RWPE2 (cell line): ENCODE data around the gene PGAP2.

Experiments
- ATAC-seq: fragments of 200-7000 bp; cut with Tn5 transposase; 3 replicates; pipeline ENCODE4 v1.9.1; 2021; ENCODE audit warnings: low read depth
- DNase-seq: peaks from one replicate; pipeline ENCODE4 v3.0.0-alpha.2; 2020; ENCODE audit warnings: low spot score
- H3K27ac ChIP-seq: fragments of 450-650 bp; 2 replicates; pipeline ENCODE4 v1.5.1; 2017; ENCODE audit warnings: mild to moderate bottlenecking; ENCODE audit not compliant: poor library complexity, severe bottlenecking
- H3K27me3 ChIP-seq: fragments of 250-450 bp; sonication (Bioruptor Pico); 2 replicates; pipeline ENCODE4 v1.5.1; 2021; ENCODE audit warnings: mild to moderate bottlenecking, moderate library complexity; ENCODE audit not compliant: insufficient read depth, poor library complexity, severe bottlenecking
- H3K36me3 ChIP-seq: fragments of 250-450 bp; sonication (Bioruptor Pico); 2 replicates; pipeline ENCODE4 v1.5.1; 2020; ENCODE audit warnings: low read depth, mild to moderate bottlenecking, moderate library complexity
- H3K4me1 ChIP-seq: fragments of 250-450 bp; sonication (Bioruptor Pico); 2 replicates; pipeline ENCODE4 v1.5.1; 2021; ENCODE audit warnings: mild to moderate bottlenecking, moderate library complexity; ENCODE audit not compliant: insufficient read depth, poor library complexity, severe bottlenecking
- H3K4me3 ChIP-seq: fragments of 250-450 bp; sonication (Bioruptor Pico); 2 replicates; pipeline ENCODE4 v1.5.1; 2021; ENCODE audit warnings: mild to moderate bottlenecking, moderate library complexity; ENCODE audit not compliant: severe bottlenecking
- H3K9me3 ChIP-seq: fragments of 250-450 bp; sonication (Bioruptor Pico); 2 replicates; pipeline ENCODE4 v1.5.1; 2021; ENCODE audit warnings: mild to moderate bottlenecking, moderate library complexity; ENCODE audit not compliant: severe bottlenecking
- TF ChIP-seq, protein P1 (sequence below): fragments of 450-650 bp; IDR thresholded peaks from one replicate; pipeline ENCODE4 v1.5.1; 2017; ENCODE audit warnings: mild to moderate bottlenecking, moderate library complexity; ENCODE audit not compliant: poor library complexity, severe bottlenecking

Gene PGAP2

DNA sequence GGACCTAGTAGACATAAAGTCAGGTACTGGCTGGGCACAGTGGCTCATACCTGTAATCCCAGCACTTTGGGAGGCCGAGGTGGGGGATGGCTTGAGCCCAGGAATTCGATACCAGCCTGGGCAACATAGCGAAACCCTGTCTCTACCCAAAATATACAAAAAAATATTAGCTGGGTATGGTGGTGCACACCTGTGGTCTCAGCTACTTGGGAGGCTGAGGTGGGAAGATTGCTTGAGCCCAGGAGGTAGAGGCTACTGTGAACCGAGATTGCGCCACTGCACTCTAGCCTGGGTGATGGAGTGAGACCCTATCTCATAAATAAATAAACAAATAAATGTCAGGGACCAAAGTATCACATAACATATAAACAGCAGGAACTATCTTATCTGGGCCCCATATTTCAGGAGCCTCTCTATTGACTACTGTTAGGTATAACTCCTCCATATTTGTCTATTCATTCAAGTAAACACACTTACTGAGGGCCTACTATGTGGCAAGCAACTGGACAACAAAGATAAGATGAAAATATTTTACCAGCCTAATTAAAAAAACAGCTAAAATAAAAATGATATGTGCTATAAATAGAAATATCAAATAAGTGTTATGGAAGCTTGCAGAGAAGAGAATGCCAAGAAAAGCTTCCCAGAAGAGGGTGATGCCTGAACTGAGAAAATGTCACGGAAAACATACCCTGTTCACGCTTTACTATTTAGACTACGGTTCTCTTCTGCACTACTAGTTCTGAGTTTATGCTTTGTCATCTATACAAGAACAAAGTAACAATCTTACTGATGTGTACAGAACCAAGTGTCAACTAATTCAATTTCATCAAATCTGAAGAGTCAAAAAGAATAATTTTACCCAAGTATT lies 13.0 kb upstream of the PGAP2 start:
- Histone ChIP-seq H3K36me3 (peaks cover 52% of the 10 kb centered on the region), H3K4me3 (peak overlapping the region; percentile 93), H3K4me1 (peaks cover 9% of the 10 kb centered on the region), H3K9me3 (no peaks in the 10 kb centered on the region), H3K27me3 (no peaks in the 10 kb centered on the region), H3K27ac (no peak overlapping the region)
- ATAC-seq = no peak
- DNase-seq = no peak
- TF ChIP-seq, protein P1, sequence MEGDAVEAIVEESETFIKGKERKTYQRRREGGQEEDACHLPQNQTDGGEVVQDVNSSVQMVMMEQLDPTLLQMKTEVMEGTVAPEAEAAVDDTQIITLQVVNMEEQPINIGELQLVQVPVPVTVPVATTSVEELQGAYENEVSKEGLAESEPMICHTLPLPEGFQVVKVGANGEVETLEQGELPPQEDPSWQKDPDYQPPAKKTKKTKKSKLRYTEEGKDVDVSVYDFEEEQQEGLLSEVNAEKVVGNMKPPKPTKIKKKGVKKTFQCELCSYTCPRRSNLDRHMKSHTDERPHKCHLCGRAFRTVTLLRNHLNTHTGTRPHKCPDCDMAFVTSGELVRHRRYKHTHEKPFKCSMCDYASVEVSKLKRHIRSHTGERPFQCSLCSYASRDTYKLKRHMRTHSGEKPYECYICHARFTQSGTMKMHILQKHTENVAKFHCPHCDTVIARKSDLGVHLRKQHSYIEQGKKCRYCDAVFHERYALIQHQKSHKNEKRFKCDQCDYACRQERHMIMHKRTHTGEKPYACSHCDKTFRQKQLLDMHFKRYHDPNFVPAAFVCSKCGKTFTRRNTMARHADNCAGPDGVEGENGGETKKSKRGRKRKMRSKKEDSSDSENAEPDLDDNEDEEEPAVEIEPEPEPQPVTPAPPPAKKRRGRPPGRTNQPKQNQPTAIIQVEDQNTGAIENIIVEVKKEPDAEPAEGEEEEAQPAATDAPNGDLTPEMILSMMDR = no peak

DNA sequence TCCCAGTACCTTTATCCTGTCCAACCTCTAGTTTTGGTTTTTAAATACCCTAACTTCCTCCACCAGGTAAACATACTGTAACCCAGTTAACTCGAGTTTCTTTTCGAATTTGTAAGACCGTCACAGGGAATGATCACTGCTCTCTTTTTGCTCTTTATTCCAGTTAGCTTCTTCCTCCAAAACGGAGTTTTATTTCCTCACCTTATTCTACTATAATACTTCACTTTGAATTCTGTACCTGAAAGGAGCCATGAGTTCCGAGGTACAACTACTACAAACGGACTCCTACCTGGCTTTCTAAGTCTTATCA lies 12.4 kb upstream of the PGAP2 start:
- H3K4me3 ChIP-seq = peak overlapping the region; percentile 93
- no peak overlapping the region for H3K27ac ChIP-seq
- no peaks in the 10 kb centered on the region for H3K9me3 ChIP-seq

DNA sequence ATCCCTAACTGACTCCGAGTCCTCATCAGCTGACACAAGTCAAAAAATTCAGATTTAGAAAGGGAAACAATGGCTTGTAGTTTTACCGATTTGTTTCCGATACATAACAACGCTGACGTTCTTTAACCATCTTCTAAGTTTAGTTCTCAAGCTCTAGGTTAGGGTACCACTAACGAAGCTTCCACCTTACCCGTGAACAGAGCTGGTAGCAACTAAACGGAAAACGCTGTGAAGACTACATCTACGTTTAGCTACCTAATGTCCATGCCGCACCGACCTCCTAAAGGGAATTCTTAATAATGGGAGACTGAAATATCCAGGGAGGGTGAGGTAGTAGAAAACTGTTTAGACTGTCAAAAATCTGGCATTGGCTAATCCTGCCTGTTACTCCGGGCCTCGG lies 12.0 kb upstream of the PGAP2 start:
- no peaks in the 10 kb centered on the region for H3K9me3 ChIP-seq

More for the DNA sequence above, 12.4 kb upstream of the PGAP2 start:
- TF ChIP-seq, protein P1 = no peak
- ATAC-seq (no peak), DNase-seq (no peak)
- H3K36me3 ChIP-seq = peaks cover 46% of the 10 kb centered on the region
- H3K4me1 ChIP-seq = peaks cover 9% of the 10 kb centered on the region
- H3K27me3 ChIP-seq = no peaks in the 10 kb centered on the region

DNA sequence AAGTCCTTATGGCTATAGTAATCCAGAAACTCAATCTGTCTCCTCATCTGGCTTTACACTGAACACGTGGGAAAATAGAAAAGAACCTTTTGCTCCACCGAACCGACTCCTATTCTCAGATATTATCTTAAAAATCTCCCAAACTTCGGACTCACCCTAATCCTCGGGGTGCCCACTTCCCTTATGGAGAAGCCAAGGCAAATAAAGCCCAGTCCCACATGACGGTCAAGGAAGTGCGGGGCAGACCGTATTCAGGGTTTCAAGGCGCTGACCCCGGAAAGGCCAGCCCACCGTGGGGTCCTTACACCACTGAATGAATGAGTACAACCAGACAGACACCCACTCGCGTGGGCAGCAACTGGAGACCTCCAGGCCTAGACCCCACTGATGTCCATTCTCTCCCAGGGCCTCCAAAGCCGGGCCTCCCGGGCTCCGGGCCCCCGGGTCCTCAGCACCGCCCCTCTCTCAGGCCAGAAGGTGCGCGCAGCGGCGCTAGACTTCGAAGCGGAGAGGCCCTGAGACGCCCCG lies 11.5 kb upstream of the PGAP2 start:
- H3K9me3 ChIP-seq = no peaks in the 10 kb centered on the region
- no peak for DNase-seq

More for the DNA sequence above, 12.0 kb upstream of the PGAP2 start:
- DNase-seq = no peak
- Histone ChIP-seq H3K36me3 (peaks cover 42% of the 10 kb centered on the region), H3K4me1 (peaks cover 9% of the 10 kb centered on the region), H3K4me3 (peak overlapping the region; percentile 93), H3K27me3 (no peaks in the 10 kb centered on the region), H3K27ac (peak overlapping the region; percentile 46)
- ATAC-seq = no peak
- TF ChIP-seq, protein P1 = no peak

More for the DNA sequence above, 11.5 kb upstream of the PGAP2 start:
- no peaks in the 10 kb centered on the region for H3K27me3 ChIP-seq
- peaks cover 9% of the 10 kb centered on the region for H3K4me1 ChIP-seq
- TF ChIP-seq, protein P1 = no peak
- ATAC-seq = peak; percentile 48
- peak overlapping the region; percentile 46 for H3K27ac ChIP-seq
- peak overlapping the region; percentile 93 for H3K4me3 ChIP-seq
- H3K36me3 ChIP-seq = peaks cover 37% of the 10 kb centered on the region
